HG03108 (cell line): Measurements from ENCODE around the gene HOXD9.

ENCODE experiments used
- ATAC-seq: cut with Tn5 transposase; IDR thresholded peaks from one replicate; pipeline ENCODE4 v1.9.1; 2021; ENCODE audit warnings: moderate library complexity; ENCODE audit not compliant: unreplicated experiment

HOXD9 gene

DNA sequence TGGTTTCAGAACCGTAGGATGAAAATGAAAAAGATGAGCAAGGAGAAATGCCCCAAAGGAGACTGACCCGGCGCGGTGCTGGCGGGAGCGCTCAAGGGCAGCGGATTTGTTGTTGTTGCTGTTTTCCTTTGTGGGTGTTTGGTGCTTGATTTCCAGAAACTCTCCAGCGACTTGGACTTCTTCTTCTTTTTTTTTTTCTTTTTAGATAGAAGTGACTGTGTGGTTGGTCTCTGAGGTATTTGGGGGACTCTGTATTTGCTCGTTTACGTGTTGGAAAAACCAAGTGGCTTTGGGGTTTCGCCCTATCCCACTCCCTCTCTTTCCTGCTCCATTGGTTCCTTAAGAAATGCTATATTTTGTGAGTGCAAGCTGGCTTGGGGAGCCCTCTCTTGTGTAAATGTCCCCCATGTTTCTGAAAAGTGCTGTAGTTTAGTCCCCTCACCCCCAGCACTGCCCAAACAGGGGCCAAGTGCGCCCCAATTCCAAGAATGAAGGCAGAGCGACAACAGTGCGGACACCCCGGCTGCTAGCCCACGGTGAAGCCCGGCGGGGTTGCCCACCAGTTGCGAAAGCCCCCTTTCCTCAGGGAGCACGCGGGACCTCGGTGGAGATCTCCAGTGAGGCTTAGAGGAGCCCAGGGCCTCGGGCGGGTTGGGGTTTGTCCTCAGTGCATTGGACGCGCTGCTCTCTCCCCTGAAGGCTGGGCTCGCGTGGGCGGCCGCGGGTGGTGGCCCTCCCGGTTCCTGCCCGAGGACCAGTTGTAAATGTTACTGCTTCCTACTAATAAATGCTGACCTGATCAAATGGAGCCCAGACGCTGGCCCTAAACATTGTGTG, 1.8 kb downstream of the HOXD9 start:
- no peak for ATAC-seq

DNA sequence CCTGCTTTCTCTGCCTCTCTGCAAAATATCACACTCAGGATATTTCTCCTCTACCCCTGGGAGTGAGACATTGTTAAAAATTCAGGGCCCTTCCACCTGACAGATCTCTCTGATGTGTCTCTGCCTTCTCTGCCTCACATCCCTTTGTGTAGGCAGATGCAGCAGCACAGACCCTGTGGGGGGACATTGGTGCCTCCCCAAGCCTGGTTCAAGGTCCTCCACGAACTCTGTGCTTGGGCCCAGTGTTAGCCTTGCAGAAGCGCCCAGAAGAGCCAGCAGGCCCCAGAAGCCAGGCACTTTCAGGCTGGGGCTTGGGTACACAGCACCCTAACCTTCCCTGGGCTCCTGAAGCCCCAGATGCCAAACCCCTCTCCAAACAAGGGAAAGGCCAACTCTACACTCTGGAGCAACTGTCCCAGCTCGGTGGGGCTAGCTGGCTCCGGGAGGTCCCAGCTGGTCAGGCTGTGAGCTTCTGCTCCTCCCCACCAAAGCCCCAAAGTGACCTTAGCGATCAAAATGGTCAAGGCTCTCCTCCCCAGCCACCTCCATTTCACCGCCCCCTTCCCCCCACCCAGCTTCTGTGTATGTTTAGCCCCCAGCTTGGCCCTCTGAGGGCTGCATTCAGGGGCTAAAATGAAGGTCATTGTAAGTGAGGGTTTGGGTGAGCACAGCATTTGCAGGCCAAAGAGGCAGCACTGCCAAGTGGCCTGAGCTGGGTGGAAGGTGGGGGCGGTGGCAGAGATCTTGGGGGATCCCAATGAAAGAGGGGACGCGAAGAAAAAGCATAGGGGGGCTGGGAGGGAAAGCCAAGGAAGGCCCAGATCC, 2.6 kb downstream of the HOXD9 start:
- ATAC-seq, result no peak

DNA sequence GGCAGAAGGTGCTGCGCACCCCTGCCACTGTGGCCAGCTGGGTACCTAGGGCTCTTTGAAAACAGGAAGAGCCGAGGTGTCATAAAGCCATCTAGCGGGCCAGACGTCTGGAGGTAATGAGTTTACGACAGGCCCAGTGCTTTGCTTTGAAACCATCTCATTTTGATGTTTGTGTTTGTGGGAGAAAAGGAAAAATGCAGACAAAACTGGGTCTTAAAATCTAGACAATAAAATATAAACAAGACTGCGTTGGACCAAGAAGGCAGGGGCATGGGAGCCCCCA, 3.2 kb downstream of the HOXD9 start:
- no peak for ATAC-seq

DNA sequence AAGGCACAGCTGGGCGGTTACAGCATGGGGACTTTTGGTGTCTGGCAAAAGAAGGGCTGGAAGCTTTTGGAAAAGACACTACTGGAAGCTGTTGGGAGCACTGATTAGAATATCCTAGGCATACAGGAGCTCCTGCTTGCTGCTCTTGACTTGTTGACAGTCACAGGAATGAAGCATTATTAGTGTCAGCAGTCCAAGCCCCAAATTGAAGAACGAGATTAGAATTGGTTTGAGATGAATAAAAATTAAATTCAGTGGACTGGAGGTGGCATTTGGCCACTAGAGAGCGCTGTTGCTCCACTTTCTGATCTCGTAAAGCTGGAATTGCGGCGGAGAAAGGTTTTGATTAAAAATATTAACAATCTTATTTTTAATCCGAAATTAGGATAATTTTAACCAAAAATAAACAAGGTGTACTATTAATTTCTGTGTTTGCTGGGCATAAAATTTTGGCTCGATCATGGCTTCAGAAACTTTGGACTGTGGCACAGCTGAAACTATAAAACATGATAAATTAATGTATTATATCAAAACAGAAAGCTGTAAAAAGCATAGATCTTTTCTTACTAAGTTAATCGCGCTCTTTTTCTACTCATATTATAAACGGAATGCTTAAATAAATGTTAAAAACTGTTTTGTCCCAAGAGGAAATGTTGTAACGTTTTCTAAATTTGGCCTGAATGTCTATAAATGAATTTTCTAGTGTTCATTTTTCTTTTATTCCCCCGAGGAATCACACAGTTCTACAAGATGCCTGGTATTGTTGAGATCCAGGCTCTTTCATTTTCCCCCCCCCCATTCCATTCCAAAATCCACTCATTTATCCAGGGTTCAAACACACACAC, 4.6 kb downstream of the HOXD9 start:
- ATAC-seq, result no peak

DNA sequence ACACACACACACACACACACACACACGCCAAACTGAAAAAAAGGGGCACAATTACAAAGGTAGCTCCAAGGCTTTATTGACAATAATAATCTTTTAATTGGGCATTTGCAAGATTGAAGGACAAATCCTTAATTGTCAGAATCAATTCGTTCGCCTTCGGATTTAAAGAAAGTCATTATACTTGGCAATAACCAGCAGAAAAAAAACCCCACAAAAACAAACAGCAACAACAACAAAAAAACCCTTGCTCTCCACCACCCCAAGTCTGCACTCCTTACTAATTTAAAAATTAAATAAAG, 5.2 kb downstream of the HOXD9 start:
- ATAC-seq, result no peak

DNA sequence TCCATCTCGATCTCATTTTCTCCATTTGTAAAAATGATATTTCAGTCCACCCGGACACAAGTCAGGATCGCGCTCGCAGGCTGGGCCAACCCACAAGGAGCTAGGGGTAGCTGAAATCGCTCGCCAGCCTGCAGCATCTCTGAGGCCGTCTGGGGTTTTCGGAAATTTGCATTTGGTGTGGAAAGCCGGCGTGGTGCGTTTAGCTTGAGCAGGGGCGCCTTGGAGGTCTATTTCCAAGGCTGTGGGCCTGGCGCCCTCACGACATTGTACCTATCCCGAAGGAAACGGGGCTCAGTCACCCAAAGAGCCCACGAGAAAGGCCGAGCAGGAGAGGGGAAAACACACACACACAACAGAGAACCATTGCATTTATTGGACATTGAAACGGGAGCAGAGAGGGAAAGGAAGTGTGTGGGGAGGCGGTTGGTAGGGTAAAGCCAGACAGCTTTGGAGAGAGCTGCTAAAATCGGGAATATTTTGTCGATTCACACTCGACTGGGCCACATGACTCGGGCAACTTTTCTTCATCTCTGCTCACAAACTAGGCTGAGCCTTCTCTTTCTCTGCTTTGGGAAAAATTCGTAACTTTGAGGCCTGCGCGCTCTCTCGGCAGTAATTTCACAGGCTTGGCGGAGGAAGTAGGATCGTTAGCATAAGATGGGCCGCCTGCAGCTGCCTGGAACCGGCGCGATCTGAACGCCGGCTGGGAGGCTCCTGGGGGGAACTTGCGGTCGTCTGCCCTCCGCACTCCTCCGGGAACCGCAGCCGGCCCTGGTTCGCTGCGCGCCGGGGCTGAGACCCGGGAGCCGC, 5.9 kb downstream of the HOXD9 start:
- no peak for ATAC-seq

DNA sequence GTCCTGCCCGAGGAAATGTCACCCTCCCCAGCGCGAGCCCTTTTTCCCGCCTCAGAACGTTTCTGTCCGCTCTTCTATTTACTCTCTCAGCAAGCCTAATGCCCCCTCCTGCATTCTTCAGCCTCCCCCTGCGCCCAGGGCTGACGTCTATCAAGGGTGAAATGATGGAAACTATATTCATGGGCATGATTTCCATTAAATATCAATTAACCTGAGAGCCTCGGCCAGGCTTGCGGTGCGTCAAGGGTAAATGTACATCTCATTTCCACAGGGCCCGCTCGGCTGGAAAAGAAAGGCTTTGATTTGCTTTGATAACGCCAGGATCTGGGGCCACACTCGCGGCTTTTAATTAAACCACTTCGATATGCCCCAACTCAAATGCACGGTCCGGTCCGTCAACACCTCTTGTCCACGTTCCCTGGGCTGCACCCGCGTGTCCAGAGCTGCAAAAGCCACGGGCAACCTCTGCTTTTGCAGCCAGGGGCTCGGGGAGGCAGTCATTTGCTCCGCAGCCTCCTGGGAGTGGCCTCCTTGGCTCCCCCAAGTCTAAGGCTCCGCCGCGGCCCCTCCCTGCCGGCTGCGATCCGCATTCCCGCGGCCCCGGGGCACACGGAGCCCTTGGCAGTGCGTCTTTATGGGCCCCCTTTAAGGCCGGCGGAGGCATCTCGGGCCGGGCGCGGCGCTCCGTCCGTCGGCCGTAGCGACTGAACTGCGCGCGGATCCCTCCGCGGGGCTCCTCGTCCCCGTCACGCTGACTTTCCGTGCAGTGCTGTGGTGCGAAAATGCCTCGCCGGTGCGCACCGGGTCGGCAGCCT, 6.7 kb downstream of the HOXD9 start, which contains the start of gene HOXD8:
HOXD8 (plus strand) TSS at position 724 of the 815 bp plus-strand sequence. CDS start 662 bp downstream, outside the sequence.
- no peak for ATAC-seq

DNA sequence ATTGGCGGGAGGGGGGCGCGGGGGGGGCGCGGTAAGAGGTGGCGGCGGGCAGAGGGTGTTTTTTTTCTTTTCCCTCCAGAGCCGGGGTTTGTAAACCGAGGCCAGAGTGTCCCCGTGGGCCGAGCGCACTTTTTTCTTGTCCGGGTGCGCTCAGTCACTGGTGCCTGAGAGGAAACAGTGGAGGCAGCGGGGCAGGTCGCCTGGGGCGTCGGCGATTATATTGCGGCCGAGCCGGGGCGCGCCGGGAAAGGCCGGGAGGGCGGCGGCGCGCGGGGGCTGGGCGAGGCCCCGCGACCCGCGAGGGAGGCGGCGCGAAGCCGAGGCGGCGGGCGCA, 7.3 kb downstream of the HOXD9 start:
- no peak for ATAC-seq

DNA sequence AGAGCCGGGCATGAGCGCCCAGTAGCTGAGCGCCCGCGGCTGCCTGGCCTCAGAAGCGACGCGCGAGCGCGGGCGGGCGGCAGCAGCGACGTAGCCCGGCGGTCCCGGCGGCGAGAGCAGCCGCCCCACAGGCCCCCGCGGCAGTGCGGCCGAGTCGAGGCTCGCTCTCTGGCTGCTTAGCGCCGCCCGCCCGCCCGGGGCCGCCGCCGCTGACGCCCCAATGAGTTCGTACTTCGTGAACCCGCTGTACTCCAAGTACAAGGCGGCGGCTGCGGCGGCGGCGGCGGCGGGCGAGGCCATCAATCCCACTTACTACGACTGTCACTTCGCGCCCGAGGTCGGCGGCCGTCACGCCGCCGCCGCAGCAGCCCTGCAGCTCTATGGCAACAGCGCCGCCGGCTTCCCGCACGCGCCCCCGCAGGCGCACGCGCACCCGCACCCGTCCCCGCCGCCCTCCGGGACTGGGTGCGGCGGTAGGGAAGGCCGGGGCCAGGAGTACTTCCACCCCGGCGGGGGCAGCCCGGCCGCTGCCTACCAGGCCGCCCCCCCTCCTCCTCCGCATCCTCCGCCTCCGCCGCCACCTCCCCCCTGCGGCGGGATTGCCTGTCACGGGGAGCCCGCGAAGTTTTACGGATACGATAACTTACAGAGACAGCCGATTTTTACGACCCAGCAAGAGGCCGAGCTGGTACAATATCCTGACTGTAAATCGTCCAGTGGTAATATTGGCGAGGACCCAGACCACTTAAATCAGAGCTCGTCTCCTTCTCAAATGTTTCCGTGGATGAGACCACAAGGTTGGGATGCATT, 7.8 kb downstream of the HOXD9 start:
- no peak for ATAC-seq

DNA sequence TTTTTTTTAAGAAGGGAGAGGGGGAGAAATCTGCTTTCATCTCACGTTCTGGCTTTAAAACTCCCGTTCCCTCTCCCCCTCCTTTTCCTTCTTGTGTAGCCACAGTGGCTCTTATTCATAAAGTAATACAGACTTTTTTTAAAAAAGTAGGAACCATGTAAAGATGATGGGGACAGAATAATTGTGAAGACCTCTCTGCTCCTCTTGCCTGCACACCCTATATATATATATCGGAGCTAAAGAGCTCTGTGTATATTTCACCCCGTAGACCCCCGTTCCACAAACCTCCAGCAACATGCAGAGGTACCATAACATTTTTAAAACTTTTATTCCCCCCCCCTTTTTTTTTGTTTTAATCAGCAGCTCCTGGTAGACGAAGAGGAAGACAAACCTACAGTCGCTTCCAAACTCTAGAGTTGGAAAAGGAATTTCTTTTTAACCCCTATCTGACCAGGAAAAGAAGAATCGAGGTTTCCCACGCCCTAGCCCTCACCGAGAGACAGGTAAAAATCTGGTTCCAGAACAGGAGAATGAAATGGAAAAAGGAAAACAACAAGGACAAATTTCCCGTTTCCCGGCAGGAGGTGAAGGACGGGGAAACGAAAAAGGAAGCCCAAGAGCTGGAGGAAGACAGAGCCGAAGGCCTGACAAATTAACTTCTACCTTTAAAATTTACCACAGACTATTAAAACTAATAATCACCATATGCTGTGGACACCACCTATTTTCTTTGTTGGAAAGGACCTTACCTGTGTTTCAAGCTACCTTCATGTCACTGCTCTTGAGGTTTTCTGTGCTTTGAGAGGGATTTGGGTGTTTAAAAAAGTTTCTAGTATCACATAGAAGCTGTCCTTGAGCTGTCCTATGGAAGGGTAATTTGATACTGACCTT, 8.7 kb downstream of the HOXD9 start:
- ATAC-seq, result no peak

DNA sequence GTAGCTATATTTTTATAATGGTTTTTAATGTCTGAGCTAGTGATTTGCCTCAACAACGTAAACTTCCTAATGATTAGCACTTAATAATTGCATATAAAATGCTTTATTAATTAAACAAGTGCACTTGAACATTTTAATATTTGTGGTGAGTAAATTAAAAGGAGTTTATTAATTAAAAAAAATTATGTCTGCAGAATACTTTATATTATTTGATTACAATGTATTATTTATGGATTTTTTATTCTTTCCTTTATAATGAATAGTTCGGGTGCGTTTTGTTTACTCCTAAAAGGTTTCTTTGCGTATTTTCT, 9.3 kb downstream of the HOXD9 start:
- no peak for ATAC-seq

DNA sequence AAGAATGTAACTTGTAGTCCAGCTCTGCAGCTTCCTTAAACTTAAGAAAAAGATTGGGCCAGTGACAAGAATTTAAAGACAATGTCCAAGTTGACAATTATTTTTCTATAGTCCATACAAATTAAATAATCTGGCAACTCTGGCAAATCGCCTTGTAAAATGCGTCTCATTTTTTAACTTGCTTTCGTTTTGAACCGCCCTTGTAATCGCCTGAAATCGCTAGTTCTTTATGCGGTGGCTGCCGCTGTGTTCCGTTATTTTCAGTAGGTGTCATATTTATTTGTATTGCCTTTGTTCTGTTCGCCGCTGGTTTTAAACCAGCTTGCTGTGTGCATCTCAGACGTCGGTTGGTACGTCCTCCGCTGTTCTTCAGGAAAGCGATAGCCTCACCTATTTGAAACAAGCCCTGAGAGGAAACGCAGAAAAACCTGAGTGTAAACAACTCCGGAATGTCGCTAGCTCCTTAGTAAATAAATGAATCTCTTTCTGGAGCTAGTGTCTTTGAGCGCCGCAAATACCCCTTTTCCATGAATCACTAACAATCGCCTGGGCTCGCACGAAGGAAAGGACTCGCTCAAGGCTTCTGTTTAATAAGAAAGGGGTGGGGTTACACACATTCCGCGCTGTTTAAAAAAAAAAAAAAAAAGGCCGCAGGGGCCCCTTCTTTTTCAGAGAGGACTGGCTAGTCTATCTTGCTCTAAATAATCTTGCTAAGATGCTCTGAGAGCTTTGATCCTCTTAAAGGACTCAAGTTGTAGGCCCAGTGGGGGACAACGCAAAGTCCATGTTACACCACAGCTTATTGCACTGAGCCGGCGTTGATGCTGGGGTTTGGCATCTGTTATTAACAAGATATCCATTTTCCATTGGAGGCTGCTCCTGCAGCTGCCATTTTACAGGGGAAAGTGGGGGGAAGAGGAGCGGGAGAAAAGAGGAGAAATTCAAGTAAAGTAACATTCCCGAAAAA, 10.0 kb downstream of the HOXD9 start:
- ATAC-seq, result no peak

DNA sequence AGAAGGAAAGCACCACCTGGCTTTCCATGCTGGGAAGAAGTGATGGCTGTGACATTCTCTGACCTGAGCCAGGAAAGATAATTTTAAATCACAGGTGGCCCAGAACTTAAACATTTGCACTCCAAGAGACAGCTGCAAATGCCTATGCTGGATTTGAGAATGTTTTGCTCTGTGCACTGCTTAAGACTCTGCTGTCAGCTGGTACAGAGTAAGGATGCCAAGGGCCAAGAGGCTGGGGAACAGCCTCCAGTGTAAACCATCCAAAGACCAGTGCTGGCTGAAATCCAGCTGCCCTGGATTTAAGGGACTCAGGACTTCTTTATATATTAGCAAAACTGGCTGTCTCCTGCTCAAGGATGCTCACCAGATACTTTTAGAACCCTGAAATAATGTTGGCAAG, 10.9 kb downstream of the HOXD9 start:
- ATAC-seq, result no peak

DNA sequence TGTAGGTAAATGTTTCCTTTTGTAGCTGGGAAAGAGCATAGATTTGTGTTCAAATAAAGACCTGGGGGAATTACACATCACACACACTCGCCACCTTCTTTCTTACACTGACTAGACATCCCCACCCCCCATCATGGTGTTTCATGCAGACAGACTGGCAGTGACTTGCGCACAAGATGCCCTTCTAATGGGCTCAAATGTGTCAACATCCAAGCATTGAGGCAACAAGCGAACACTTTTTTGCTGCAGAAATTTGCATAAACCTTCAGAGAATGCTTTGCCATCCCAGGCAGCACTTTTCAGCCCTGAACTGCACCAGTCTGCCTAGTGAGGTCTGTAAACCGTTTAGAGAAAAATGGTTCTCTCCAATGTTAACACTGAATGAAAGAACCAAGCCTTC, 11.5 kb downstream of the HOXD9 start:
- no peak for ATAC-seq

DNA sequence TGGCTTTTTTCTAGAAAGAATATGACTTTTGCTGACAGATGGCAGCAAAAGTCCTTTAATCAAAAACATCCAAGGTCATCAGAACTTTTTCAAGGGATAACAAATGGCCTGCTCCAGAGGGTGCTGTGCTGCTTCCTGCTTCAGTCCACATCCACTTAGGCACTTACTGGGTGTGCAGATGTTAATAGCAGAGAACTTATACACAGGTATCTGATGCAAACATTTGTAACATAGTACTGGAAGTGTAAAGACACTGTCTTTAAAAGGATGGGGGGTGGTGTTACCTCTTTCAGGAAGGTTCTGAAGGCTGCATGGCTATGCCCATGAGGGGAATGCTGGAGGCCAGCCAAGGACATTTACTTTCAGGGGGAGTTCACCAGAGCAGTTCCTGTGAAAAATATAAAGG, 12.5 kb downstream of the HOXD9 start:
- ATAC-seq, result no peak

DNA sequence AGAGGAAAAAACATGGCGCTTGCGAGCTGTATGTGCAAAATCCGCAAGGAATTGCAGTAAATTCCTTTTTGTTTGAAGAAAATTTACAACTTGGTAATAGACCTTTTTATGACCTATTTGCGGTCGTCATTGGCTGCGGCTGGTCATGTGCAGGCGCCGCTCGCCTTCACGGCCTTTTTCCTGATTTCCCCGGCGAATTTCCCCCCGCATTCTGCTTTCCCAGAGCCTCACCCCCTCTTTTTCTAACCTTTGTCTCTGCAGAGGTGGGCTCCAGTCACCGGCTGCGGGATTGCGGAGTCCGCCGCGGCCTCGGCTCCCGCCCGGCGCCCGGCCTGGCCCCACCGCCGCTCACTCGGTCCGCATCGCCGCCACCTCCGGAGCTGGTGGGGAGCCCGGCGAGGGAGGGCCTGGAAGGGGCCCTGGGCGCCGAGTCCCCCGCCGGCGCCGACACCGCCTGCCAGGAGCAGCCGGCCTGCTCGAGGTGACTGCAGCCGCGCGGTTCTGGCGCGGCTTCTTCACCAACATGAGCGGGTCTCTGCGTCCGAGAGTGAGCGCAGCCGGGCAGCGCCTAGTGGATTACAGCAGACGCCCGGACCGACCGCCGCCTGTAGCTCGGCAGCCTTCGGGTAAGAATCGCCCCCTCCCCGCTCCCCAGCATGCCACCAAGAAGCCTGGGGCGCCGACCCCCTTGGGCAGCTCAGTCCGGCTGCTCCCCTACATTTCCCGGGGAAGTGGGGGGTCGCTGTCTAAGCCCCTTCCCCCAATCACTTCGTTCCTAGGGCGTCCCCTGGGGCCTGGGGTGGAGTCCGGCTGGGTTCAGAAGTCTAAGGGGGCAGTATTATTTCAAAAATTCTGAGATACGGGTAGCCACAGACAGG, 14.1 kb downstream of the HOXD9 start:
- no peak for ATAC-seq

DNA sequence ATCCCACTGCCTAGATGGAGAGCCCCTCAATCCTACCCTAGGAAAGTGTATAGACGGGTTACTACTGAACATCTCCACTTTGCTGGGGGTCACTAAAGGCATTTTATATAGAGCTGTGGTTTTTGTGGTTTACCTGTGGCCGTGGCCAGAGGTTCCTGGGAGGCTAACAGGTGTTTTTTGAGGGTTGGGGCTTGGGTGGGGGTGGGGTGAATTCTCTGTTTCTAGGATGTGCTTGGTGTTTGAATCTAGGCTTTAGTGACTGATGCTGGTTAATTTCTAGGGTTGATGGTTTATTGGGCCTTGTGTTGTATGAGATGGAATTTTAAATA, 14.7 kb downstream of the HOXD9 start:
- no peak for ATAC-seq
